ENCODE data around the gene ACBD6.

The ACBD6 gene

GRCh38 chr1:180525715-180526039, 23.3 kb upstream of the ACBD6 start:
- no peak for DNase-seq (ENCODE audit: low spot score)

GRCh38 chr1:180524915-180525714, 22.7 kb upstream of the ACBD6 start:
- DNase-seq (ENCODE audit: low spot score), result no peak

GRCh38 chr1:180524160-180524914, 22.0 kb upstream of the ACBD6 start:
- DNase-seq (ENCODE audit: low spot score), result no peak

GRCh38 chr1:180522213-180522515, 19.8 kb upstream of the ACBD6 start:
- DNase-seq (ENCODE audit: low spot score), result no peak

- DNase-seq (ENCODE audit: low spot score), result no peak
Observed at GRCh38 chr1:180521474-180522212, 19.3 kb upstream of the ACBD6 start.

- DNase-seq (ENCODE audit: low spot score), result no peak
Observed at GRCh38 chr1:180519846-180520245, 17.5 kb upstream of the ACBD6 start.

- DNase-seq (ENCODE audit: low spot score), result peak; percentile 90
Observed at GRCh38 chr1:180515857-180516388, 13.5 kb upstream of the ACBD6 start.

- no peak for DNase-seq (ENCODE audit: low spot score)
Observed at GRCh38 chr1:180515364-180515763, 13.0 kb upstream of the ACBD6 start.

GRCh38 chr1:180513531-180513930, 11.2 kb upstream of the ACBD6 start:
- DNase-seq (ENCODE audit: low spot score), result no peak

- no peak for DNase-seq (ENCODE audit: low spot score)
Observed at GRCh38 chr1:180510882-180511281, 8.5 kb upstream of the ACBD6 start.

- no peak for DNase-seq (ENCODE audit: low spot score)
Observed at GRCh38 chr1:180508725-180509097, 6.3 kb upstream of the ACBD6 start.

GRCh38 chr1:180507795-180508724, 5.7 kb upstream of the ACBD6 start:
- no peak for DNase-seq (ENCODE audit: low spot score)

- DNase-seq (ENCODE audit: low spot score), result peak; percentile 18
Observed at GRCh38 chr1:180505732-180506335, 3.5 kb upstream of the ACBD6 start.

GRCh38 chr1:180504186-180504585, 1.8 kb upstream of the ACBD6 start:
- DNase-seq (ENCODE audit: low spot score), result no peak

GRCh38 chr1:180503280-180503862, 994 bp upstream of the ACBD6 start:
- peak; percentile 54 for DNase-seq (ENCODE audit: low spot score)

GRCh38 chr1:180501865-180502360, 464 bp downstream of the ACBD6 start:
- peak; percentile 53 for DNase-seq (ENCODE audit: low spot score)

GRCh38 chr1:180500689-180501088, 1.7 kb downstream of the ACBD6 start:
- no peak for DNase-seq (ENCODE audit: low spot score)

- DNase-seq (ENCODE audit: low spot score), result no peak
Observed at GRCh38 chr1:180498594-180498993, 3.8 kb downstream of the ACBD6 start.

- no peak for DNase-seq (ENCODE audit: low spot score)
Observed at GRCh38 chr1:180497826-180498225, 4.6 kb downstream of the ACBD6 start.

- DNase-seq (ENCODE audit: low spot score), result no peak
Observed at GRCh38 chr1:180494370-180494769, 8.0 kb downstream of the ACBD6 start.

GRCh38 chr1:180489976-180490375, 12.4 kb downstream of the ACBD6 start:
- DNase-seq (ENCODE audit: low spot score), result no peak

Measured in pons (tissue), 1 donor.